Lung (tissue), 12 donors: ENCODE results near the gene ASCC3. TPM values are rescaled to one million over a fixed set of nuclear protein-coding genes. Genes with fewer than 3 reads are reported as not detected.
"Not testable (repeated sequence)": the region's sequence is repeated elsewhere in the genome, so short reads cannot be mapped to it uniquely, and the experiment has no call there.

Experiments used
- ATAC-seq: fragments of 200-7000 bp; cut with Tn5 transposase; one replicate; pipeline ENCODE4 v1.9.1; 2020; ENCODE audit warnings: moderate number of reproducible peaks; ENCODE audit not compliant: insufficient read depth, low FRiP score
- DNase-seq, 3 donors: peaks; one replicate each; pipeline ENCODE4 v3.0.0-alpha.2; 2013 to 2017
- H3K27ac ChIP-seq, 2 donors: one replicate each; pipeline ENCODE4 v1.5.1; 2013; ENCODE audit warnings: mild to moderate bottlenecking in 2 of 2, moderate library complexity in 2 of 2, control low read depth in 1 of 2, inconsistent platforms in 1 of 2, low read depth in 1 of 2, low read length in 1 of 2
- H3K27me3 ChIP-seq, 3 donors: one replicate each; pipeline ENCODE4 v1.5.1; 2013; ENCODE audit warnings: low read length in 2 of 3; ENCODE audit not compliant: control insufficient read depth in 3 of 3, insufficient read depth in 3 of 3
- H3K36me3 ChIP-seq, 4 donors: one replicate each; pipeline ENCODE4 v1.5.1; 2013; ENCODE audit warnings: low read length in 4 of 4, mild to moderate bottlenecking in 1 of 4, moderate library complexity in 1 of 4; ENCODE audit not compliant: control insufficient read depth in 4 of 4, insufficient read depth in 4 of 4
- H3K4me1 ChIP-seq, 5 donors: one replicate each; pipeline ENCODE4 v1.5.1; 2013; ENCODE audit warnings: low read length in 5 of 5, mild to moderate bottlenecking in 2 of 5, moderate library complexity in 1 of 5; ENCODE audit not compliant: control insufficient read depth in 5 of 5, insufficient read depth in 5 of 5
- H3K4me3 ChIP-seq: one replicate; pipeline ENCODE4 v1.5.1; 2013; ENCODE audit warnings: mild to moderate bottlenecking, control low read depth, moderate library complexity
- H3K9ac ChIP-seq, 2 donors: one replicate each; pipeline ENCODE4 v1.5.1; 2013; ENCODE audit warnings: low read length in 2 of 2, control low read depth in 1 of 2; ENCODE audit not compliant: insufficient read depth in 1 of 2
- H3K9me3 ChIP-seq, 4 donors: one replicate each; pipeline ENCODE4 v1.5.1; 2013; ENCODE audit warnings: low read length in 3 of 4, mild to moderate bottlenecking in 1 of 4, moderate library complexity in 1 of 4; ENCODE audit not compliant: control insufficient read depth in 4 of 4, insufficient read depth in 3 of 4
- CTCF ChIP-seq: IDR thresholded peaks from 2 replicates; pipeline ENCODE4 v1.5.1; 2012; ENCODE audit warnings: mild to moderate bottlenecking; ENCODE audit errors: control extremely low read depth, extremely low read depth
- WGBS, 2 donors: extraction: QIAGEN DNeasy Blood & Tissue Kit; methylation state at CpG; one replicate each; pipeline ENCODE4 v1.1.7; 2013; 5-methylcytosine and 5-hydroxymethylcytosine counted together
- polyA plus RNA-seq, 2 donors: library from polyadenylated mRNA; stranded (reverse); fragments of 200-250 nt; gene quantifications; one replicate each; pipeline ENCODE4 v1.2.1, GENCODE V29; 2013
- total RNA-seq, 2 donors: library from RNA; depleted of rRNA in 1 of 2; stranded (reverse); fragments of >200 nt in 1 of 2; gene quantifications; one replicate each; pipeline ENCODE4 v1.2.1, GENCODE V29; 2014 to 2021
- donor health status: control.
- donor health status: control.
- donor health status: Bipolar disorder and iron deficiency.
- donor health status: healthy.
- donor health status: DM: yes; HTN: yes; CAD: no.

ASCC3 gene
- total and polyA plus RNA-seq, 4 donors: 5.3 to 49.2 (median 22.0) TPM

DNA sequence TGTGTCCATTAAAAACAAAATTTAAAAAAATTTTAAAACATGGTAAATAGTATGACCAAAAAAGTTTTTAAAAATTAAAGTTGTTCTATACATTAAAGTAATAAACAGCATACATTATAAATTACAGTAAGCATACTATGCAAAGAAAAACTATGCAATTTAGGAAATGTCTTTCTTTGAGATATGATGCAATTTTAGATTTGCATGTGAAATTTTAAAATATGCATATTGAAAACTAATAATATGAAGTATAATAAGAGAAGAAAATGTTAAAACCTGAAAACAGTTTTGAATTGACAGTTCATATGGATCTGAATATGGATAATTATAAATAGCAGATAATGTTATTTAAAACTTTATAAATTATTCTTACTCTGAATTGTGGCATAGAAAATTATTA is 43.1 kb downstream of the ASCC3 start:
- DNase-seq: no peak
- TF ChIP-seq CTCF: no peak
- no peak for ATAC-seq
- Histone ChIP-seq H3K27ac (no peak overlapping the region), H3K9ac (no peak overlapping the region), H3K4me3 (no peak overlapping the region), H3K36me3 (no peaks in the 10 kb centered on the region), H3K27me3 (no peaks in the 10 kb centered on the region), H3K4me1 (peaks cover 0 to under 1% (median 0%) of the 10 kb centered on the region in 5 donors), H3K9me3 (no peaks in the 10 kb centered on the region)

- no peak overlapping the region for H3K9ac ChIP-seq
- no peak for TF ChIP-seq CTCF
- 97% methylated on average over 5 of the region's 5 CpGs for WGBS, 2 donors
- no peaks in the 10 kb centered on the region for H3K4me1 ChIP-seq
- H3K27ac ChIP-seq: no peak overlapping the region
- peaks cover 0 to 3% (median under 1%) of the 10 kb centered on the region in 4 donors for H3K36me3 ChIP-seq
- no peak for DNase-seq
- H3K27me3 ChIP-seq: no peaks in the 10 kb centered on the region
- no peaks in the 10 kb centered on the region for H3K9me3 ChIP-seq
- no peak for ATAC-seq
- no peak overlapping the region for H3K4me3 ChIP-seq
Observed at GRCh38 chr6:100833972-100834574, 47.1 kb downstream of the ASCC3 start.

DNA sequence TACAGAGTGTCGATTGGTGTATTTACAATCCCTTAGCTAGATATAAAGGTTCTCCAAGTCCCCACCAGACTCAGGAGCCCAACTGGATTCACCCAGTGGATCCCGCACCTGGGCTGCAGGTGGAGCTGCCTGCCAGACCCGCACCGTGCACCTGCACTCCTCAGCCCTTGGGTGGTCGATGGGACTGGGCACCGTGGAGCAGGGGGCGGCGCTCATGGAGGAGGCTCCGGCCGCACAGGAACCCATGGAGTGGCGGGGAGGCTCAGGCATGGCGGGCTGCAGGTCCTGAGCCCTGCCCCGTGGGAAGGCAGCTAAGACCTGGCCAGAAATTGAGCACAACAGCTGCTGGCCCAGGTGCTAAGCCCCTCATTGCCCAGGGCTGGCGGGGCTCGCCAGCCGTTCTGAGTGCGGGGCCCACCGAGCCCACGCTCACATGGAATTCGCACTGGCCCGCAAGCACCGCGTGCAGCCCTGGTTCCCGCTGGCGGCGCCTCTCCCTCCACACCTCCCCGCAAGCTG is 52.0 kb downstream of the ASCC3 start:
- 97 to 98% methylated on average over 21 to 27 of the region's 27 CpGs for WGBS, 2 donors
- not testable (repeated sequence) for ATAC-seq, H3K4me1 ChIP-seq, H3K27me3 ChIP-seq, H3K36me3 ChIP-seq, H3K4me3 ChIP-seq, H3K9ac ChIP-seq, H3K27ac ChIP-seq, DNase-seq, H3K9me3 ChIP-seq

- TF ChIP-seq CTCF: no peak
- Histone ChIP-seq H3K27me3 (no peaks in the 10 kb centered on the region), H3K27ac (no peak overlapping the region), H3K4me3 (no peak overlapping the region), H3K9ac (no peak overlapping the region), H3K36me3 (no peaks in the 10 kb centered on the region), H3K9me3 (peaks cover 0 to 3% (median 0%) of the 10 kb centered on the region in 4 donors), H3K4me1 (peaks cover 0 to 3% (median 0%) of the 10 kb centered on the region in 5 donors)
- DNase-seq: no peak
- 94 to 99% methylated on average over 5 of the region's 5 CpGs for WGBS, 2 donors
- ATAC-seq: no peak
Observed at GRCh38 chr6:100823041-100823440, 58.1 kb downstream of the ASCC3 start.
